ENCODE measurements around the gene GNAQ. TPM values are rescaled to one million over a fixed set of nuclear protein-coding genes. Genes with fewer than 3 reads are reported as not detected.

Gene GNAQ
- total RNA-seq, 1 donor from 2014 or later, result 35.4 TPM

DNA sequence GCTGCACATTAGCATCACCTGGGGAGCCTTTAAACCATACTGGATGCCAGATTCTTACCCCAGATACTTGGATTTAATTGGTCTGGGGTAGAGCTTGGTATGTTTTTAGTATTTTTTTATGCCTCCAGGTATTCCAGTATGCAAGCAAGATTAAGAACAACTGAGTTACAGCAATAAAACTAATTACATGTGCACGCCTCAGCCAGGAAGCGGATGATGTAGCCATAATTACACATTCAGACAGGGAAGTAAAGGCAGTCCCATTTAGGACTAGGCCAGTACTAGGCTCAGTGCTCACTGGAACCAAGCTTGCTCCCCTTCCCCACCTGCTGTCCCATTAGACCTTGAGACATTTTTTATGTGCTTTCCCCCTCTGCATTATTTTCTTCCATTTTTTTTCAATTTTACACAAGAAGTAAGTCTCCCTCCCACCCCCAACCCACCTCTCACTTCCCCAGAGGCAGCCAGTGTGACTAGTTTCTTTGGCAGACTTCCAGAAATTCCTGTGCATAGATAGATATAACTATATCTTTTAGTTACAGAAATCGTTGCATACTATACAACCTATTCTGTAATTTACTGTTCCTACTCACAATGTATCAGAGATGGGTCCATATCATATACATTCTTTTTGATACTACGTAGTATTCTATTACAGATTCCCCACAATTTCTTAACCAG is 7.1 kb upstream of the GNAQ start:
- TF ChIP-seq, protein P1, sequence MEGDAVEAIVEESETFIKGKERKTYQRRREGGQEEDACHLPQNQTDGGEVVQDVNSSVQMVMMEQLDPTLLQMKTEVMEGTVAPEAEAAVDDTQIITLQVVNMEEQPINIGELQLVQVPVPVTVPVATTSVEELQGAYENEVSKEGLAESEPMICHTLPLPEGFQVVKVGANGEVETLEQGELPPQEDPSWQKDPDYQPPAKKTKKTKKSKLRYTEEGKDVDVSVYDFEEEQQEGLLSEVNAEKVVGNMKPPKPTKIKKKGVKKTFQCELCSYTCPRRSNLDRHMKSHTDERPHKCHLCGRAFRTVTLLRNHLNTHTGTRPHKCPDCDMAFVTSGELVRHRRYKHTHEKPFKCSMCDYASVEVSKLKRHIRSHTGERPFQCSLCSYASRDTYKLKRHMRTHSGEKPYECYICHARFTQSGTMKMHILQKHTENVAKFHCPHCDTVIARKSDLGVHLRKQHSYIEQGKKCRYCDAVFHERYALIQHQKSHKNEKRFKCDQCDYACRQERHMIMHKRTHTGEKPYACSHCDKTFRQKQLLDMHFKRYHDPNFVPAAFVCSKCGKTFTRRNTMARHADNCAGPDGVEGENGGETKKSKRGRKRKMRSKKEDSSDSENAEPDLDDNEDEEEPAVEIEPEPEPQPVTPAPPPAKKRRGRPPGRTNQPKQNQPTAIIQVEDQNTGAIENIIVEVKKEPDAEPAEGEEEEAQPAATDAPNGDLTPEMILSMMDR (IDR thresholded peaks at IDR 0.05; ENCODE audit: insufficient read depth, low read length, poor library complexity, severe bottlenecking), result no peak
- H3K27me3 ChIP-seq (ENCODE audit: control insufficient read depth, insufficient read depth, low read length), result no peaks in the 10 kb centered on the region
- H3K4me3 ChIP-seq (ENCODE audit: low read depth, low read length), result no peak overlapping the region
- no peaks in the 10 kb centered on the region for H3K36me3 ChIP-seq (ENCODE audit: control insufficient read depth, insufficient read depth, low read length)
- no peak for DNase-seq (ENCODE audit: low read depth)

DNA sequence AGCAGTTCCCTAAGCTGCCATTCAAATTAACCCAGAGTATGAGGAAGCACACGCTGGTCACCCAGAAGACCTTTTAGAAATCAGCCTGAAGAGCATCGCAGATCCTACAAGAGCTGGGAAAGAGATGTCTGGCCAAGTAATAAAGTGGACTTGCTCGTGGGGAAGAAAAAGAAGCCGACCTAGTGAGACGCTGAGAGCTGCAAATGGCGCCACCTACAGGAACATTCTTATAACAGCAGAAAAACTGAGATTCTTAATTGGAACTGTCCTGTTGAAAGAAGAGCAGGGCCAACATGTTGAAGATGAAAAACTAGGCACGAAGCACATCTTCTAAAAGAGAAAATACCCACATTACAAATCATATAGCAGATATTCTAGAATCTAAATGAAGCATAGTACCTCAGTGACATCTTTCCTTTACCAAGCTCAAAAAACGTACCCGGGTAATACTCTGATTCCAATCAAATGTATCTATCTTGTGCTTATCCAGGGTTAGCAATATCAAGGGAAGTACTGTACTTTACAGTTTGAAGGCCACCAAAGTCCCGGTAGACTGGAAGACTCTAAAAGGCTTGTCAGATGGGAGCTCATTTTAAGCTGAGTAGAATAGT is 3.9 kb upstream of the GNAQ start:
- peak; percentile 37 for DNase-seq (ENCODE audit: low read depth)
- H3K36me3 ChIP-seq (ENCODE audit: control insufficient read depth, insufficient read depth, low read length), result no peaks in the 10 kb centered on the region
- TF ChIP-seq, protein P1 (IDR thresholded peaks at IDR 0.05; ENCODE audit: insufficient read depth, low read length, poor library complexity, severe bottlenecking), result peak; percentile 84
- H3K4me3 ChIP-seq (ENCODE audit: low read depth, low read length), result no peak overlapping the region
- H3K27me3 ChIP-seq (ENCODE audit: control insufficient read depth, insufficient read depth, low read length), result no peaks in the 10 kb centered on the region

DNA sequence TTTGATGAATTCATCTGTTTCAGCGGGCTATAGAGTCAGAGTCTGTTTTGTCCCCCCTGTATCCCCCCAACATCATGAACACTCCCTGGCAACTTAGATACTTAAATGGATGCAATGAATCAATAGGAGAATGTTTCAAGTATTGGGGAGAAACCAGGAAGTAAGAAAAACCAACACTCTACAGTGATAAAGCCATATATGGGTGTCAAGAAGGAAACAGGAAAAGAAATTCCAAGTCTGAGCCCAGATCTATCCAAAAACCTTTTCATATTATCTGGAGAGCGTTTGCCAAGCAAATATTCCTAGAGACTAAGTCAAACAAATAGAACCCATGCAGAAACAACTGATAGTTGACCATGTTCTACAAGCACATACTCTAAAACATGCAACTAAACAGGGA is 2.3 kb upstream of the GNAQ start:
- Histone ChIP-seq H3K36me3 (ENCODE audit: control insufficient read depth, insufficient read depth, low read length) (no peaks in the 10 kb centered on the region), H3K4me3 (ENCODE audit: low read depth, low read length) (no peak overlapping the region), H3K27me3 (ENCODE audit: control insufficient read depth, insufficient read depth, low read length) (no peaks in the 10 kb centered on the region)
- DNase-seq (ENCODE audit: low read depth), result no peak
- TF ChIP-seq, protein P1 (IDR thresholded peaks at IDR 0.05; ENCODE audit: insufficient read depth, low read length, poor library complexity, severe bottlenecking), result no peak

DNA sequence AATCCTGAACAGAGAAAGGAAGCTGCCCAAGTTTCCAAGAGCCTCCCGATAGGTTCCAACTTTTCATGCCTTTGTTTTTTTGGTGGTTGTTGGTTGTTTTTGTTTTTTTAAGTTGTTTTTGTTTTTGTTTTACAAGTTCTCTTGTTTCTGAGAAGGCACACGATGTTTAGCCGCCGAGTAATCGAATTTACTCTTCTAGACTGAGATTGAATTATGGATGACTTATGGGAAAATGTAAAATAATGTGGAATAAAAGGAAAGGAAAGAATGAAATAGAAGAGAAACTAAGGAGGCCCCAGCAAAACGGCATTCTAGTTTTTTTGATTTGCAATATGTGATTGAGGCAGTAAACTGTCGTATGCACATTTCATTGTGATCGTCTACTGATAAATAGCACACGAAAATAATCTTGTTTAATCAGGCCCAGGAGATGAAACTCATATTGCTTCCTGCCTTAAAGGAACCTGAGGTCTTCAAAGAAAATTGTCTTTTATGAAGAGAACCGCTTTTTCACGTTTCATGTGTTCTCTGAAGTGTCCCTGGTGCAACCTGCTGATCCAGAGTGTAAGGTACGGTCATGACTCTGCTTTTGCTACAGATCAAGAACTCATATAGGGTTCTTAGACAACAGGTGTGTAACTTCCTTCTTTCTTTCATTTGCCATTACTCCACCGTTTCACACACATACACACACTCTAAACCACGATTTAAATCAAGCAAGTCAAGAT is 1.3 kb upstream of the GNAQ start:
- Histone ChIP-seq H3K36me3 (ENCODE audit: control insufficient read depth, insufficient read depth, low read length) (no peaks in the 10 kb centered on the region), H3K4me3 (ENCODE audit: low read depth, low read length) (peak overlapping the region; percentile 87), H3K27me3 (ENCODE audit: control insufficient read depth, insufficient read depth, low read length) (no peaks in the 10 kb centered on the region)
- DNase-seq (ENCODE audit: low read depth), result no peak
- TF ChIP-seq, protein P1 (IDR thresholded peaks at IDR 0.05; ENCODE audit: insufficient read depth, low read length, poor library complexity, severe bottlenecking), result no peak

DNA sequence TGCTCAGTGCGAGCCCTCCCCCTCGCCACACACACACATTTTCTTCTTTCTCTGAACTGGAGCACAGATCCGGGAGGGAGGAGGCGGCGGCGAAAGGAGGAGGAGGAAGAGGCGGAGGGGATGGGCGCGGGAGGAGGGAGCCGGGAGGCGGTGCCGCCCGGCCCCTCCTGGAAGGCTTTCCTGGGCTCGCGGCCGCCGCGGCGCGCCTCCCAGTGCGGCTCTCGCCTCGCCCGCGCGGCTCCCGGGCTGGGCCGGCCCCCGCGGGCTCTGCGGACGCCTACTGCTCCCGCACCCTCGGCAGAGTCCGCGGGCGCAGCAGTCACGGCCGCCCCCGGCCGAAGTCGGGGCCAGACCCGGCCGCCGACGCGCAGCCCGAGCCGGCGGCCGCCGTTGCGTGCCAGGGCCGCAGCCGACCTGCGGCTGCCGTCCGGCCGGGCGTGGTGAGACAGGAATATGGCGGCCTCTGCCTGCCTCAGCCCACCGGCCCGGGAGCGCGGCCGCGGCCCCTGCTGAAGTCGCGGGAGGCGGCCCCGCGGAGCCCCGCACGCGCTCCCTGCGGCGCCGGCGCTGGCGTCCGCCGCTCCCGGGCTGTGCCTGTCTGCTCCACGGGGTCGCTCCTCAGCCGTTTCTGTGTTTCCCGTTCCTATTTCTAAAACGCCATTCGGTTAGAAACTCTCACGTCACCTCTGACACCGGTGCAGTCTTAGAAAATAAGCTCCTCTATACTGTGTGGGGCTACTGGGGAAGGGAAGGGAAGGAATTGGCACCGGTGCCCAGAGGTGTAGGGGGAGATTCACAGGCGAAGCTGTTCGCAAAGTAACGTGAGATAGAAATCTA is 500 bp upstream of the GNAQ start:
- Histone ChIP-seq H3K4me3 (ENCODE audit: low read depth, low read length) (peak overlapping the region; percentile 87), H3K27me3 (ENCODE audit: control insufficient read depth, insufficient read depth, low read length) (no peaks in the 10 kb centered on the region), H3K36me3 (ENCODE audit: control insufficient read depth, insufficient read depth, low read length) (no peaks in the 10 kb centered on the region)
- DNase-seq (ENCODE audit: low read depth), result peak; percentile 72
- TF ChIP-seq, protein P1 (IDR thresholded peaks at IDR 0.05; ENCODE audit: insufficient read depth, low read length, poor library complexity, severe bottlenecking), result no peak

All from kidney epithelial cell (primary cell).